A549 treated with GW870086 at 1 μM for 4 hours (cell line): ENCODE results near the gene GLUL. TPM values are rescaled to one million over a fixed set of nuclear protein-coding genes. Genes with fewer than 3 reads are reported as not detected.

Experiments
- total RNA-seq: library from RNA; stranded (reverse); fragments of 200-300 nt; extraction: Qiagen RNA extraction; gene quantifications from 5 replicates; pipeline ENCODE4 v1.2.3, GENCODE V29; 2022; ENCODE audit warnings: low read depth

The GLUL gene
- total RNA-seq: 13.5 to 21.2 TPM (median 18.3 TPM) in 5 replicates

GRCh38 chr1:182391362-182392049, at the start of gene GLUL:
Gene GLUL (minus strand): TSS chr1:182391790. CDS start chr1:182388737, 3,053 bp downstream.

GRCh38 chr1:182400567-182400966, 9.0 kb upstream of the GLUL start, which contains the start of gene TEDDM1:
Gene TEDDM1 (minus strand): TSS chr1:182400667. CDS start chr1:182400485, 182 bp downstream.

Other genes starting within 250 kb of the GLUL start
- not detected in 5 replicates for gene TEDDM1, start 8.9 kb upstream of the GLUL start, total RNA-seq
- not detected in 5 replicates for gene RGSL1, start 58.4 kb upstream of the GLUL start, total RNA-seq
- 1.1 to 2.3 TPM (median 2.1 TPM) in 5 replicates for gene RNASEL, start 197.5 kb upstream of the GLUL start, total RNA-seq
- 0.23 to 0.30 TPM (median 0.29 TPM) in 5 replicates for gene RGS16, start 212.6 kb upstream of the GLUL start, total RNA-seq